Smooth muscle cell (in vitro differentiated cells): Measurements from ENCODE around the gene TMEM245. TPM values are rescaled to one million over a fixed set of nuclear protein-coding genes. Genes with fewer than 3 reads are reported as not detected.

Source experiments
- DNase-seq: peaks from one replicate; lab custom pipeline; 2025; ENCODE audit not compliant: unreplicated experiment; lab: John Stamatoyannopoulos, UW
- H2AFZ ChIP-seq: fragments of 200-600 bp; sonication (generic); 2 replicates; pipeline ENCODE4 v1.6.0; 2016; ENCODE audit warnings: antibody characterized with exemption, low read depth, mild to moderate bottlenecking
- H3F3A ChIP-seq: fragments of 200-600 bp; sonication (generic); 2 replicates; pipeline ENCODE4 v1.6.0; 2017; ENCODE audit warnings: antibody characterized with exemption, low read depth
- H3K27ac ChIP-seq: fragments of 200-600 bp; sonication (generic); 2 replicates; pipeline ENCODE4 v1.5.1; 2016; ENCODE audit warnings: low read depth, mild to moderate bottlenecking
- H3K27me3 ChIP-seq: fragments of 200-600 bp; sonication (generic); 2 replicates; pipeline ENCODE4 v1.6.1; 2016; ENCODE audit warnings: low read depth, mild to moderate bottlenecking
- H3K36me3 ChIP-seq: fragments of 200-600 bp; sonication (generic); 2 replicates; pipeline ENCODE4 v1.5.1; 2016; ENCODE audit warnings: low read depth
- H3K4me1 ChIP-seq: fragments of 200-600 bp; sonication (generic); 2 replicates; pipeline ENCODE4 v1.5.1; 2016; ENCODE audit warnings: low read depth
- H3K4me2 ChIP-seq: fragments of 200-600 bp; sonication (generic); 2 replicates; pipeline ENCODE4 v1.6.0; 2016; ENCODE audit warnings: mild to moderate bottlenecking
- H3K4me3 ChIP-seq: fragments of 200-600 bp; sonication (generic); 2 replicates; pipeline ENCODE4 v1.5.1; 2016; ENCODE audit warnings: mild to moderate bottlenecking
- H3K79me2 ChIP-seq: fragments of 200-600 bp; sonication (generic); 2 replicates; pipeline ENCODE4 v1.6.0; 2016; ENCODE audit warnings: low read depth, mild to moderate bottlenecking
- H3K9ac ChIP-seq: fragments of 200-600 bp; sonication (generic); 2 replicates; pipeline ENCODE4 v1.6.0; 2016; ENCODE audit warnings: low read depth
- H3K9me3 ChIP-seq: fragments of 200-600 bp; sonication (generic); replicated peaks from 2 replicates; pipeline ENCODE4 v1.5.1; 2016; ENCODE audit warnings: low read depth
- H4K20me1 ChIP-seq: fragments of 200-600 bp; sonication (generic); 2 replicates; pipeline ENCODE4 v1.6.0; 2016; ENCODE audit warnings: low read depth
- WGBS: methylation state at CpG from one replicate; pipeline ENCODE4 v1.1.7; 2016; ENCODE audit warnings: low lambda C conversion rate; 5-methylcytosine and 5-hydroxymethylcytosine counted together
- polyA plus RNA-seq: library from polyadenylated mRNA; unstranded; fragments of >200 nt; fragmentation: Nextera tagmentation; extraction: Ambion mirVana; gene quantifications from 2 replicates; pipeline ENCODE4 v1.2.1, GENCODE V29; 2016
- total RNA-seq: library from RNA; depleted of rRNA; stranded (reverse); fragments of >200 nt; gene quantifications from 2 replicates; pipeline ENCODE4 v1.2.3, GENCODE V29; 2014
- TF ChIP-seq, protein P1 (sequence below): fragments of 200-600 bp; sonication (generic); IDR thresholded peaks from 2 replicates; pipeline ENCODE4 v1.5.1; 2017; ENCODE audit warnings: borderline replicate concordance, mild to moderate bottlenecking, antibody characterized with exemption; ENCODE audit not compliant: insufficient read depth, poor library complexity, severe bottlenecking

TMEM245 gene
- total and polyA plus RNA-seq, 2 experiments from 2014 or later, result 16.3 to 39.7 TPM

DNA sequence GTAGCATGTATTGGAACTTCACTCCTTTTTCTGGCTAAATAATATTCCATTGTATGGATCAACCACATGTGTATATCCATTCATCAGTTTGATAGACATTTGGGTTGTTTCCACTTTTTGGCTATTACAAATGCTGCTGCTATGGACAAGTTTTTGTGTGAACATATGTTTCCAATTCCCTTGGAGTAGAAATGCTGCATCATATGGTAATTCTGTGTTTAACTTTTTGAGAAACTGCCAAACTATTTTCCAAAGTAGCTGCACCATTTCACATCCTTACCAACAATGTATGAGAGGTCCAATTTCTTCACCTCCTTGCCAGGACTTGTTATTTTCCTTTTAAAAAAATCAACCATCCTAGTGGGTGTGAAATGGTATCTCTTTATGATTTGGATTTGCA lies 38.9 kb upstream of the TMEM245 start:
- DNase-seq, result no peak
- no peaks in the 10 kb centered on the region for H3K9me3 ChIP-seq
- H4K20me1 ChIP-seq, result no peaks in the 10 kb centered on the region
- TF ChIP-seq, protein P1, sequence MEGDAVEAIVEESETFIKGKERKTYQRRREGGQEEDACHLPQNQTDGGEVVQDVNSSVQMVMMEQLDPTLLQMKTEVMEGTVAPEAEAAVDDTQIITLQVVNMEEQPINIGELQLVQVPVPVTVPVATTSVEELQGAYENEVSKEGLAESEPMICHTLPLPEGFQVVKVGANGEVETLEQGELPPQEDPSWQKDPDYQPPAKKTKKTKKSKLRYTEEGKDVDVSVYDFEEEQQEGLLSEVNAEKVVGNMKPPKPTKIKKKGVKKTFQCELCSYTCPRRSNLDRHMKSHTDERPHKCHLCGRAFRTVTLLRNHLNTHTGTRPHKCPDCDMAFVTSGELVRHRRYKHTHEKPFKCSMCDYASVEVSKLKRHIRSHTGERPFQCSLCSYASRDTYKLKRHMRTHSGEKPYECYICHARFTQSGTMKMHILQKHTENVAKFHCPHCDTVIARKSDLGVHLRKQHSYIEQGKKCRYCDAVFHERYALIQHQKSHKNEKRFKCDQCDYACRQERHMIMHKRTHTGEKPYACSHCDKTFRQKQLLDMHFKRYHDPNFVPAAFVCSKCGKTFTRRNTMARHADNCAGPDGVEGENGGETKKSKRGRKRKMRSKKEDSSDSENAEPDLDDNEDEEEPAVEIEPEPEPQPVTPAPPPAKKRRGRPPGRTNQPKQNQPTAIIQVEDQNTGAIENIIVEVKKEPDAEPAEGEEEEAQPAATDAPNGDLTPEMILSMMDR, result no peak
- no peak overlapping the region for H3K4me2 ChIP-seq
- no peaks in the 10 kb centered on the region for H3K36me3 ChIP-seq
- no peak overlapping the region for H3K4me3 ChIP-seq
- no peak overlapping the region for H3K9ac ChIP-seq
- H3K27ac ChIP-seq, result no peak overlapping the region
- H3F3A ChIP-seq, result no peaks in the 10 kb centered on the region
- H2AFZ ChIP-seq, result no peak overlapping the region
- H3K4me1 ChIP-seq, result no peaks in the 10 kb centered on the region
- H3K79me2 ChIP-seq, result no peaks in the 10 kb centered on the region
- H3K27me3 ChIP-seq, result peaks cover 1% of the 10 kb centered on the region

DNA sequence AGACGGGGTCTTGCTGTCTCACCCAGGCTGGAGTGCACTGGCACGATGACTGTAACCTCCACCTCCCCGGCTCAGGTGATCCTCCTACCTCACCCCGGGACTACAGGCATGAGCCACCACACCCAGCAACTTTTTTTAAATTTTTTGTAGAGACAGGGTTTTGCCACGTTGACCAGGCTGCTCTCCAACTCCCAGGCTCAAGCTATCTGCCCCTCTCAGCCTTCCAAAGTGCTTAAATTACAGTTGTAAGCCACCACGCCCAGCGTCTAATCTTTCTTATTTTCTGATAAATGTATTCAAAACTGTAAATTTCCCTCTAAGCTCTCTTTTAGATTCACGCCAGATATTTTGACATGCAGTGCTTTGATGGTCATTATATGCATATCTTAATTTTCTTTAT lies 37.0 kb upstream of the TMEM245 start:
- Histone ChIP-seq H3K79me2 (no peaks in the 10 kb centered on the region), H3K36me3 (no peaks in the 10 kb centered on the region), H3K9ac (no peak overlapping the region), H3K27me3 (no peaks in the 10 kb centered on the region), H3K4me2 (no peak overlapping the region), H3F3A (no peaks in the 10 kb centered on the region), H3K4me3 (no peak overlapping the region), H3K9me3 (no peaks in the 10 kb centered on the region), H4K20me1 (no peaks in the 10 kb centered on the region), H3K4me1 (no peaks in the 10 kb centered on the region), H2AFZ (no peak overlapping the region), H3K27ac (no peak overlapping the region)
- no peak for DNase-seq
- TF ChIP-seq, protein P1, result no peak
- 89% methylated on average over 8 of the region's 8 CpGs for WGBS

DNA sequence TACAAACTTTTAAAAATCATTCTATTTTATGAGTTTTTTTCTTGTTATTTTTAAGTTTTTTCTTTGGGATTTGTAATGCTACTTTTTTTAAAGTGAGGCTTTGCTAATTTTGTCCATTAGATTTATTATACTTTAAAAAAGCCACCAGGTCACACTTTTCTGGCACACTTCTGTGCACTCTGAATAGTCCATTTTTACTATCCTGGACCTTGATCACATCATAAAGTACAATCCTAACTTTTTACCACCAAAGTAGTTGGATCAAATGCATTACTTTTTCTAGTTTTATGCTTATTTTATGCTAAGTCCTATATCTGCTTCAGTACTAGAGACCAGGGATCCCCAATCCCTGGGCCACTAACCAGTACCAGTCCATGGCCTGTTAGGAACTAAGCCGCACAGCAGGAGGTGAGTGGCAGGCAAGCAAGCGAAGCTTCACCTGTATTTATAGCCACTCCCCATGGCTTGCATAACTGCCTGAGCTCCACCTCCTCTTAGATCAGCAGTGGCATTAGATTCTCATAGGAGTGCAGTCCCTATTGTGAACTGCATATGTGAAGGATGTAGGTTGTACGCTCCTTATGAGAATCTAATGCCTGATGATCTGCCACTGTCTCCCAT lies 31.3 kb upstream of the TMEM245 start:
- Histone ChIP-seq H2AFZ (no peak overlapping the region), H3K79me2 (no peaks in the 10 kb centered on the region), H3K9ac (no peak overlapping the region), H3F3A (no peaks in the 10 kb centered on the region), H3K4me2 (no peak overlapping the region), H4K20me1 (no peaks in the 10 kb centered on the region), H3K4me3 (no peak overlapping the region), H3K4me1 (no peaks in the 10 kb centered on the region), H3K9me3 (no peaks in the 10 kb centered on the region), H3K27me3 (peaks cover 11% of the 10 kb centered on the region), H3K36me3 (no peaks in the 10 kb centered on the region), H3K27ac (no peak overlapping the region)
- 93% methylated on average over 3 of the region's 3 CpGs for WGBS
- TF ChIP-seq, protein P1, result no peak
- DNase-seq, result no peak

DNA sequence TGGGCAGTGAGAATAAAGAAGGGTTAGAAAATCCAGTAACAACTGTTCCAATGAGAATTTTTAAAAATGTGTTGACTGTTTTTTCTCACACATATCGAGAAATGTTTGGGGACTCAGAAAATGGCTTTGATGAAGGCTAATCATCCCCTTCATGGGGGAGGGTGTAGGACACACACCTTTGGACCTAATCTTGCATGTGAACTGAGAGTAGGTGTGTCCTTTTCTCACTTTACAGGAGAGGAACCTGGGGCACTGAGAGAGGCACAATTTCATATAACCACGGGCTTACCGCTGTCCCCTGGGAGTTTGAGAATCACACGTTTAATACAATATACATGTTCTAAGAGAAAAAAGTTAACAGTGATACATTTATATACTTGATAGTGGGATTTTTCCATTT lies 30.0 kb upstream of the TMEM245 start:
- H4K20me1 ChIP-seq, result no peaks in the 10 kb centered on the region
- H3K9ac ChIP-seq, result no peak overlapping the region
- H3K27ac ChIP-seq, result no peak overlapping the region
- H3K4me2 ChIP-seq, result no peak overlapping the region
- no peaks in the 10 kb centered on the region for H3F3A ChIP-seq
- H3K27me3 ChIP-seq, result peaks cover 11% of the 10 kb centered on the region
- no peak overlapping the region for H3K4me3 ChIP-seq
- no peaks in the 10 kb centered on the region for H3K36me3 ChIP-seq
- no peaks in the 10 kb centered on the region for H3K79me2 ChIP-seq
- no peak for DNase-seq
- no peak overlapping the region for H2AFZ ChIP-seq
- TF ChIP-seq, protein P1, result no peak
- WGBS, result 94% methylated on average over 4 of the region's 4 CpGs
- no peaks in the 10 kb centered on the region for H3K9me3 ChIP-seq
- no peaks in the 10 kb centered on the region for H3K4me1 ChIP-seq
